Panc1 (cell line): Measurements from ENCODE around the gene NKX2-4.

ENCODE experiments used
- CTCF ChIP-seq: fragments of 450-650 bp; IDR thresholded peaks from 2 replicates; pipeline ENCODE4 v1.5.1; 2017; ENCODE audit warnings: mild to moderate bottlenecking
- REST ChIP-seq, 2 experiments: IDR thresholded peaks; 2 replicates each; pipeline ENCODE4 v1.6.1; 2011 to 2012; ENCODE audit warnings: low read depth in 2 of 2, control low read depth in 1 of 2, low read length in 1 of 2, mild to moderate bottlenecking in 1 of 2, moderate library complexity in 1 of 2; ENCODE audit not compliant: insufficient read depth in 1 of 2

- TF ChIP-seq REST (IDR thresholded peaks at IDR 0.05; ENCODE audit: insufficient read depth in 1 of 2, low read depth in 2 of 2, low read length in 1 of 2) (no peak), CTCF (no peak)
Measured at GRCh38 chr20:21368791-21369190, 28.5 kb downstream of the NKX2-4 start.
